ENCODE measurements around the gene CADPS2. TPM values are rescaled to one million over a fixed set of nuclear protein-coding genes. Genes with fewer than 3 reads are reported as not detected.

The CADPS2 gene
- total and polyA plus RNA-seq, 4 donors = 16.0 to 76.7 (median 27.7) TPM

- no peak overlapping the region for H3K27ac ChIP-seq (ENCODE audit: low read depth in 1 of 2, low read length in 1 of 2)
- no peaks in the 10 kb centered on the region for H3K36me3 ChIP-seq (ENCODE audit: control insufficient read depth in 4 of 4, insufficient read depth in 4 of 4, low read length in 4 of 4)
- no peak for TF ChIP-seq CTCF (IDR thresholded peaks at IDR 0.05; ENCODE audit: control extremely low read depth, extremely low read depth)
- H3K4me3 ChIP-seq = no peak overlapping the region
- 83% methylated on average over 1 of the region's 1 CpG for WGBS, 2 donors
- no peaks in the 10 kb centered on the region for H3K27me3 ChIP-seq (ENCODE audit: control insufficient read depth in 3 of 3, insufficient read depth in 3 of 3, low read length in 2 of 3)
- H3K9ac ChIP-seq (ENCODE audit: insufficient read depth in 1 of 2, low read length in 2 of 2) = no peak overlapping the region
- peaks cover 0 to 2% (median 0%) of the 10 kb centered on the region in 5 donors for H3K4me1 ChIP-seq (ENCODE audit: control insufficient read depth in 5 of 5, insufficient read depth in 5 of 5, low read length in 5 of 5)
- no peaks in the 10 kb centered on the region for H3K9me3 ChIP-seq (ENCODE audit: control insufficient read depth in 4 of 4, insufficient read depth in 3 of 4, low read length in 3 of 4)
- DNase-seq (no peak), ATAC-seq (ENCODE audit: insufficient read depth, low FRiP score) (no peak)
Measured at GRCh38 chr7:122600042-122600441, 286.2 kb downstream of the CADPS2 start.

- Histone ChIP-seq H3K36me3 (ENCODE audit: control insufficient read depth in 4 of 4, insufficient read depth in 4 of 4, low read length in 4 of 4) (no peaks in the 10 kb centered on the region), H3K4me1 (ENCODE audit: control insufficient read depth in 5 of 5, insufficient read depth in 5 of 5, low read length in 5 of 5) (peaks cover 0 to 1% (median 0%) of the 10 kb centered on the region in 5 donors), H3K9ac (ENCODE audit: insufficient read depth in 1 of 2, low read length in 2 of 2) (no peak overlapping the region), H3K9me3 (ENCODE audit: control insufficient read depth in 4 of 4, insufficient read depth in 3 of 4, low read length in 3 of 4) (no peaks in the 10 kb centered on the region), H3K4me3 (no peak overlapping the region), H3K27me3 (ENCODE audit: control insufficient read depth in 3 of 3, insufficient read depth in 3 of 3, low read length in 2 of 3) (no peaks in the 10 kb centered on the region), H3K27ac (ENCODE audit: low read depth in 1 of 2, low read length in 1 of 2) (no peak overlapping the region)
- no peak for DNase-seq
- no peak for ATAC-seq (ENCODE audit: insufficient read depth, low FRiP score)
- 75 to 80% methylated on average over 3 of the region's 3 CpGs for WGBS, 2 donors
- TF ChIP-seq CTCF (IDR thresholded peaks at IDR 0.05; ENCODE audit: control extremely low read depth, extremely low read depth) = no peak
Measured at GRCh38 chr7:122597277-122597676, 289.0 kb downstream of the CADPS2 start.

- Histone ChIP-seq H3K36me3 (ENCODE audit: control insufficient read depth in 4 of 4, insufficient read depth in 4 of 4, low read length in 4 of 4) (no peaks in the 10 kb centered on the region), H3K9ac (ENCODE audit: insufficient read depth in 1 of 2, low read length in 2 of 2) (no peak overlapping the region), H3K4me3 (no peak overlapping the region), H3K4me1 (ENCODE audit: control insufficient read depth in 5 of 5, insufficient read depth in 5 of 5, low read length in 5 of 5) (peaks cover 0 to 1% (median 0%) of the 10 kb centered on the region in 5 donors), H3K9me3 (ENCODE audit: control insufficient read depth in 4 of 4, insufficient read depth in 3 of 4, low read length in 3 of 4) (no peaks in the 10 kb centered on the region), H3K27ac (ENCODE audit: low read depth in 1 of 2, low read length in 1 of 2) (no peak overlapping the region), H3K27me3 (ENCODE audit: control insufficient read depth in 3 of 3, insufficient read depth in 3 of 3, low read length in 2 of 3) (no peaks in the 10 kb centered on the region)
- no peak for TF ChIP-seq CTCF (IDR thresholded peaks at IDR 0.05; ENCODE audit: control extremely low read depth, extremely low read depth)
- DNase-seq (no peak), ATAC-seq (ENCODE audit: insufficient read depth, low FRiP score) (no peak)
- WGBS, 2 donors = 85 to 98% methylated on average over 1 of the region's 1 CpG
Measured at GRCh38 chr7:122595885-122596284, 290.4 kb downstream of the CADPS2 start.

- no peaks in the 10 kb centered on the region for H3K36me3 ChIP-seq (ENCODE audit: control insufficient read depth in 4 of 4, insufficient read depth in 4 of 4, low read length in 4 of 4)
- H3K9me3 ChIP-seq (ENCODE audit: control insufficient read depth in 4 of 4, insufficient read depth in 3 of 4, low read length in 3 of 4) = no peaks in the 10 kb centered on the region
- H3K27ac ChIP-seq (ENCODE audit: low read depth in 1 of 2, low read length in 1 of 2) = no peak overlapping the region
- H3K9ac ChIP-seq (ENCODE audit: insufficient read depth in 1 of 2, low read length in 2 of 2) = no peak overlapping the region
- no peak for TF ChIP-seq CTCF (IDR thresholded peaks at IDR 0.05; ENCODE audit: control extremely low read depth, extremely low read depth)
- DNase-seq (no peak), ATAC-seq (ENCODE audit: insufficient read depth, low FRiP score) (no peak)
- H3K27me3 ChIP-seq (ENCODE audit: control insufficient read depth in 3 of 3, insufficient read depth in 3 of 3, low read length in 2 of 3) = no peaks in the 10 kb centered on the region
- 97 to 100% methylated on average over 1 of the region's 1 CpG for WGBS, 2 donors
- no peak overlapping the region for H3K4me3 ChIP-seq
- H3K4me1 ChIP-seq (ENCODE audit: control insufficient read depth in 5 of 5, insufficient read depth in 5 of 5, low read length in 5 of 5) = peaks cover 0 to 8% (median 0%) of the 10 kb centered on the region in 5 donors
Measured at GRCh38 chr7:122588621-122589020, 297.6 kb downstream of the CADPS2 start.

All from lung (tissue), 12 donors.